Measurements from ENCODE around the gene PTPRM.

- TF ChIP-seq CTCF (IDR thresholded peaks at IDR 0.05) (no peak), POLR2A (IDR thresholded peaks at IDR 0.05) (no peak)
These were observed 1.4 kb upstream of the PTPRM start for GRCh38 chr18:7565677-7566076.
